GM12875 (cell line): ENCODE data around the gene FOXC1.

ENCODE experiments used
- H3K4me3 ChIP-seq: one replicate; pipeline ENCODE4 v1.5.1; 2011; ENCODE audit warnings: low read depth, low read length, control low read depth
- CTCF ChIP-seq: IDR thresholded peaks from 2 replicates; pipeline ENCODE4 v1.5.1; 2011; ENCODE audit warnings: low read depth, mild to moderate bottlenecking, control low read depth, inconsistent platforms, low read length, moderate library complexity, borderline replicate concordance; ENCODE audit not compliant: insufficient read depth

FOXC1 gene

GRCh38 chr6:1572892-1573291, 36.8 kb upstream of the FOXC1 start:
- no peak overlapping the region for H3K4me3 ChIP-seq
- TF ChIP-seq CTCF, result no peak

- no peak overlapping the region for H3K4me3 ChIP-seq
- no peak for TF ChIP-seq CTCF
Observed at GRCh38 chr6:1574083-1574761, 35.5 kb upstream of the FOXC1 start.

GRCh38 chr6:1574890-1575209, 34.9 kb upstream of the FOXC1 start:
- TF ChIP-seq CTCF, result no peak
- H3K4me3 ChIP-seq, result no peak overlapping the region

- TF ChIP-seq CTCF, result no peak
Observed at GRCh38 chr6:1575210-1576041, 34.3 kb upstream of the FOXC1 start.

GRCh38 chr6:1576166-1576565, 33.5 kb upstream of the FOXC1 start:
- TF ChIP-seq CTCF, result no peak
- H3K4me3 ChIP-seq, result no peak overlapping the region

More at GRCh38 chr6:1575210-1576041, 34.3 kb upstream of the FOXC1 start:
- H3K4me3 ChIP-seq, result no peak overlapping the region

GRCh38 chr6:1576711-1577110, 33.0 kb upstream of the FOXC1 start:
- TF ChIP-seq CTCF, result no peak
- no peak overlapping the region for H3K4me3 ChIP-seq

- TF ChIP-seq CTCF, result no peak
- H3K4me3 ChIP-seq, result no peak overlapping the region
Observed at GRCh38 chr6:1577146-1577680, 32.5 kb upstream of the FOXC1 start.
